ENCODE measurements around the gene PDE7B.

DNA sequence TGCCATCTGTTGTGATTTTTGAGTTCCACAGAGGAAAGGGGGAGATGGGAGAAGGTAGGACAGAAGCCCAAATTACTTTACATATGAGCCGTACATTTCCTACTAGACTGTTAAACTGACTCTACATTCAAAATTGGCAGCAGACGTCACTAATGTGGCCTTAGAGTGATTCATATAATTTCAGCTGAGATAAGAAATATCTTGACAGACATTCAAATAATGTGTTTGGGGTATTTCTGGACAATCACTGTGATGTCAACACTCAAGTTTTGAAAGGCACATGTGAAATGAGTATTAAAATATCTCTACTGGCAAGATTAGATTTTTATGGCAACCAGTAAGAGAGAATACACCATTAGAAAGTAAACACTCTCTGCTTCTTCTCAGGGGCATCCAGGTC lies 294.6 kb downstream of the PDE7B start:
- TF ChIP-seq, protein P1, sequence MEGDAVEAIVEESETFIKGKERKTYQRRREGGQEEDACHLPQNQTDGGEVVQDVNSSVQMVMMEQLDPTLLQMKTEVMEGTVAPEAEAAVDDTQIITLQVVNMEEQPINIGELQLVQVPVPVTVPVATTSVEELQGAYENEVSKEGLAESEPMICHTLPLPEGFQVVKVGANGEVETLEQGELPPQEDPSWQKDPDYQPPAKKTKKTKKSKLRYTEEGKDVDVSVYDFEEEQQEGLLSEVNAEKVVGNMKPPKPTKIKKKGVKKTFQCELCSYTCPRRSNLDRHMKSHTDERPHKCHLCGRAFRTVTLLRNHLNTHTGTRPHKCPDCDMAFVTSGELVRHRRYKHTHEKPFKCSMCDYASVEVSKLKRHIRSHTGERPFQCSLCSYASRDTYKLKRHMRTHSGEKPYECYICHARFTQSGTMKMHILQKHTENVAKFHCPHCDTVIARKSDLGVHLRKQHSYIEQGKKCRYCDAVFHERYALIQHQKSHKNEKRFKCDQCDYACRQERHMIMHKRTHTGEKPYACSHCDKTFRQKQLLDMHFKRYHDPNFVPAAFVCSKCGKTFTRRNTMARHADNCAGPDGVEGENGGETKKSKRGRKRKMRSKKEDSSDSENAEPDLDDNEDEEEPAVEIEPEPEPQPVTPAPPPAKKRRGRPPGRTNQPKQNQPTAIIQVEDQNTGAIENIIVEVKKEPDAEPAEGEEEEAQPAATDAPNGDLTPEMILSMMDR (IDR thresholded peaks at IDR 0.05; ENCODE audit: low read depth, low read length, missing input control) = no peak
- TF ChIP-seq, protein P2, sequence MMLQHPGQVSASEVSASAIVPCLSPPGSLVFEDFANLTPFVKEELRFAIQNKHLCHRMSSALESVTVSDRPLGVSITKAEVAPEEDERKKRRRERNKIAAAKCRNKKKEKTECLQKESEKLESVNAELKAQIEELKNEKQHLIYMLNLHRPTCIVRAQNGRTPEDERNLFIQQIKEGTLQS (IDR thresholded peaks at IDR 0.05) = no peak
